Panc1 (cell line): ENCODE results near the gene DIPK1B. TPM values are rescaled to one million over a fixed set of nuclear protein-coding genes. Genes with fewer than 3 reads are reported as not detected.

Experiments
- ATAC-seq: fragments of 200-7000 bp; cut with Tn5 transposase; 2 replicates; pipeline ENCODE4 v1.9.1; 2020; ENCODE audit warnings: mild to moderate bottlenecking, moderate library complexity
- BruUV-seq: library from RNA; stranded (reverse); fragments of 400-500 nt; replicated peaks from 2 replicates; lab custom pipeline; 2021; lab: Mats Ljungman, UMichigan
- CTCF ChIA-PET: fragments of 300-600 bp; sonication (Branson Sonifier 250); formaldehyde crosslinking; loops from one replicate; lab custom pipeline; 2022; ENCODE audit warnings: antibody characterized with exemption; lab: Charles Lee
- POLR2A ChIA-PET: fragments of 300-600 bp; sonication (Branson Sonifier 250); formaldehyde crosslinking; loops from one replicate; lab custom pipeline; 2022; ENCODE audit warnings: antibody characterized with exemption; lab: Charles Lee
- DNase-seq: peaks from one replicate; pipeline ENCODE4 v3.0.0-alpha.2; 2010; ENCODE audit warnings: low read depth, low spot score
- H3K27ac ChIP-seq: 2 replicates; pipeline ENCODE4 v1.5.1; 2011; ENCODE audit warnings: mild to moderate bottlenecking, low read length, inconsistent platforms
- H3K27me3 ChIP-seq: fragments of 200-500 bp; sonication (Bioruptor generic); 2 replicates; pipeline ENCODE4 v1.6.0; 2014; ENCODE audit warnings: low read length, inconsistent platforms; ENCODE audit not compliant: control insufficient read depth, insufficient read depth
- H3K36me3 ChIP-seq: fragments of 200-500 bp; sonication (Bioruptor generic); 2 replicates; pipeline ENCODE4 v1.5.1; 2014; ENCODE audit warnings: inconsistent platforms, mild to moderate bottlenecking, low read length, moderate library complexity; ENCODE audit not compliant: control insufficient read depth, insufficient read depth
- H3K4me1 ChIP-seq: 2 replicates; pipeline ENCODE4 v1.5.1; 2011; ENCODE audit warnings: inconsistent platforms, mild to moderate bottlenecking, low read length, moderate library complexity; ENCODE audit not compliant: control insufficient read depth, insufficient read depth
- H3K4me3 ChIP-seq, 2 experiments: 2 replicates each; pipeline ENCODE4 v1.5.1; 2011 to 2012; ENCODE audit warnings: low read depth in 2 of 2, low read length in 2 of 2, mild to moderate bottlenecking in 2 of 2, inconsistent platforms in 1 of 2, moderate library complexity in 1 of 2
- H3K9me3 ChIP-seq: fragments of 200-500 bp; sonication (Bioruptor generic); 2 replicates; pipeline ENCODE4 v1.5.1; 2014; ENCODE audit warnings: low read depth, mild to moderate bottlenecking, inconsistent platforms, low read length, moderate library complexity; ENCODE audit not compliant: control insufficient read depth, insufficient read depth
- POLR2AphosphoS5 ChIP-seq: IDR thresholded peaks from 2 replicates; pipeline ENCODE4 v1.6.1; 2012; ENCODE audit warnings: mild to moderate bottlenecking, low read depth, low read length, moderate library complexity
- REST ChIP-seq, 2 experiments: IDR thresholded peaks; 2 replicates each; pipeline ENCODE4 v1.6.1; 2011 to 2012; ENCODE audit warnings: low read depth in 2 of 2, control low read depth in 1 of 2, low read length in 1 of 2, mild to moderate bottlenecking in 1 of 2, moderate library complexity in 1 of 2; ENCODE audit not compliant: insufficient read depth in 1 of 2
- SIN3A ChIP-seq: IDR thresholded peaks from 2 replicates; pipeline ENCODE4 v1.6.1; 2012; ENCODE audit warnings: low read depth, mild to moderate bottlenecking, low read length, moderate library complexity, borderline replicate concordance; ENCODE audit not compliant: insufficient read depth
- TCF7L2 ChIP-seq: IDR thresholded peaks from 2 replicates; pipeline ENCODE4 v1.6.1; 2011; ENCODE audit warnings: mild to moderate bottlenecking, low read depth, low read length, inconsistent platforms
- in situ Hi-C: cut with HindIII; loops from 2 replicates; pipeline ENCODE4 v1.10.0; 2016; ENCODE audit warnings: low sequenced_read_pairs, low pct_unique_long_range_greater_than_20kb
- intact Hi-C: fragments of 100-400 bp; cut with micrococcal nuclease; formaldehyde crosslinking; loops from one replicate; pipeline ENCODE4 v1.10.0; 2022; ENCODE audit not compliant: unreplicated experiment
- total RNA-seq: library from RNA; stranded (reverse); gene quantifications from one replicate; pipeline ENCODE4 v1.2.1, GENCODE V29; 2021; ENCODE audit not compliant: unreplicated experiment
- TF ChIP-seq, protein P1 (sequence below): fragments of 450-650 bp; IDR thresholded peaks from 2 replicates; pipeline ENCODE4 v1.5.1; 2017; ENCODE audit warnings: mild to moderate bottlenecking

The DIPK1B gene
- total RNA-seq, 1 experiment from 2014 or later = 10.6 TPM

DNA sequence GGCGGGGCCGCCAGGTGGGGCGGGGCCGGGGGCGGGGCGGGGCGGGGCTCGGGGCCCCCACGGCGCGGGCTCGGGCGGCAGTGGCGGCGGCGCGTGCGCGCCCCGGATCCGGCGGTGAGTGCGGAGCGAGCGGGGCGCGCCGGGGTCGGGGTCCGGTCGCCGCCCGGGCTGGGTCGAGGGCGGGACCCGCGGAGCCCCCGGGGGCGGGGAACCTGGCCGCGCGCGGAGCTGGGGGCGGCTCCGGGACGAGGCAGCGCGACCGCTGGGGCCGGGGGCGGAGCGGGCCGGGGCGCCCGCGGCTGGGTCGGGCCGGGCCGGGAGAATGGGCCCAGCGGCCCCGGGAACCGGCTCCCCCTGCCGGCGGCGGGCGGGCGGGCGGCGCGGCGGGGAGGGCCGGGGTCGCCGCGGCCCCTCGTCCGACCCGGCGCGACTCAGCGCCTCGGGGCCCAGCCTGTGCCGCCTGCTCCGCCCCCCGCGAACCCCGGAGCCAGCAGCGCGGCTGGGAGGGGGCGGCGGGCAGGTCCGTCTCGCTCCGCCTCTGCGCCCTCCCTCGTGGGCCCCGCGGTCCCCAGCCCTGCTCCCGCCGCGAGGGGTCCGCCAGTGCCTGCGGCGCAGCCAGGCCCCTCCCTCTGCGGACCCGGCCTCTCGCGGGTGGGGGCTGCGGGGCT is 46.5 kb upstream of the DIPK1B start:
- H3K4me3 ChIP-seq = peak overlapping the region; percentile 34 to 40
- intact Hi-C loops = no loop called here
- BruUV-seq = no TSS peak
- CTCF ChIA-PET = interaction anchor here (0.8 kb wide), 1 partner anchor 29 kb away, joined by 3 read pairs; no protein-coding TSS in a partner anchor
- H3K4me1 ChIP-seq = peaks cover 34% of the 10 kb centered on the region
- no peaks in the 10 kb centered on the region for H3K36me3 ChIP-seq
- no peaks in the 10 kb centered on the region for H3K9me3 ChIP-seq
- POLR2A ChIA-PET = no interaction called here
- DNase-seq (no peak), ATAC-seq (peak; percentile 37)
- H3K27ac ChIP-seq = no peak overlapping the region
- no peaks in the 10 kb centered on the region for H3K27me3 ChIP-seq
- TF ChIP-seq, protein P1, sequence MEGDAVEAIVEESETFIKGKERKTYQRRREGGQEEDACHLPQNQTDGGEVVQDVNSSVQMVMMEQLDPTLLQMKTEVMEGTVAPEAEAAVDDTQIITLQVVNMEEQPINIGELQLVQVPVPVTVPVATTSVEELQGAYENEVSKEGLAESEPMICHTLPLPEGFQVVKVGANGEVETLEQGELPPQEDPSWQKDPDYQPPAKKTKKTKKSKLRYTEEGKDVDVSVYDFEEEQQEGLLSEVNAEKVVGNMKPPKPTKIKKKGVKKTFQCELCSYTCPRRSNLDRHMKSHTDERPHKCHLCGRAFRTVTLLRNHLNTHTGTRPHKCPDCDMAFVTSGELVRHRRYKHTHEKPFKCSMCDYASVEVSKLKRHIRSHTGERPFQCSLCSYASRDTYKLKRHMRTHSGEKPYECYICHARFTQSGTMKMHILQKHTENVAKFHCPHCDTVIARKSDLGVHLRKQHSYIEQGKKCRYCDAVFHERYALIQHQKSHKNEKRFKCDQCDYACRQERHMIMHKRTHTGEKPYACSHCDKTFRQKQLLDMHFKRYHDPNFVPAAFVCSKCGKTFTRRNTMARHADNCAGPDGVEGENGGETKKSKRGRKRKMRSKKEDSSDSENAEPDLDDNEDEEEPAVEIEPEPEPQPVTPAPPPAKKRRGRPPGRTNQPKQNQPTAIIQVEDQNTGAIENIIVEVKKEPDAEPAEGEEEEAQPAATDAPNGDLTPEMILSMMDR = peak; percentile 37; the same call in 1 of the 2 replicates
- TF ChIP-seq POLR2AphosphoS5 = no peak
- in situ Hi-C loops = no loop called here

DNA sequence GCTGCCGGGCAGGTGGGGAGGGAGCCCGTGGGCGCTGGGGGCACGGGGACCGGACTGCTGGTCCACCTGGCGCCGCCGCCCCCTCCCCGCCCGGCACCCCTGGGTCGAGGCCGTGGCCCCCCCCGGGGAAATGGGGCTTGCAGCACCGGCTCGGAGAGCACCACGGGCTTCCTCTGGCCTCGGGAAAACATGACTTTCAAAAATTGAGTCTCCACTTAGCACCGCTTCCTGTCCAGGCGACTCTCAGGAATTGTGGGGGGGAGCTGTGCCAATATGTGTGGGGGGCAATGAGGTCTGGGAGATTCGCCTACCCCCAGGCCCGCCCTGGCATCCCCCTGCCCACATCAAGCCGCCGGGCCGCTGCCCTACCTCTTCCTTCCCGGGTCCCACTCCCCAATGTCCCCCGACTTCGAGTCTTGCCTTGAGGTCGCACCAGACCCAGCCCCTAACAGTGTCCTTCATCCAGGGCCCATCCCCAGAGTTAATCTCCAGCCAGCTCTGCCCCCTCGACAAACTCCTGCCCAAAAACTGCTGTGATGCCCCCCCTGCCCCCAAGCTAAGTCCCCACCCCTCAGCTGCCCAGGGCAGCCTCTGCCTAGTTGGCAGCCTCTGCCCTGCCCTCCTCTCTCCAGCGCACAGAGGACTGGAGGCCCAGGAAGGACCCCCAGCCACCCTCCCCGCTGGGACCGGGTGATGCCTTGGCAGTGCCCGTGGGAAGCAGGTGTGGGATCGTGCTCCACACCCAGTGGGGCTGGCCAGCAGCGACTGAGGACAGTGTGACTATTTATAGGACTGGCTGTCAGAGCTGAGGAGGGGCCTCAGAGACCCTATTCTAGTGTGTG is 45.8 kb upstream of the DIPK1B start:
- POLR2A ChIA-PET = interaction anchor here (0.6 kb wide), 1 partner anchor 247 kb away, joined by 3 read pairs; no protein-coding TSS in a partner anchor
- TF ChIP-seq TCF7L2 (no peak), POLR2AphosphoS5 (no peak), SIN3A (no peak), REST (IDR thresholded peaks at IDR 0.05; ENCODE audit: insufficient read depth in 1 of 2, low read depth in 2 of 2, low read length in 1 of 2) (no peak)
- TF ChIP-seq, protein P1 = no peak
- no peaks in the 10 kb centered on the region for H3K36me3 ChIP-seq
- intact Hi-C loops = no loop called here
- peak overlapping the region; percentile 34 to 38 for H3K4me3 ChIP-seq
- H3K27ac ChIP-seq = 0 out of 2 replicates have a peak overlapping the region, but pooled peaks have one; percentile 7
- ATAC-seq = no peak
- H3K9me3 ChIP-seq = no peaks in the 10 kb centered on the region
- in situ Hi-C loops = no loop called here
- no peaks in the 10 kb centered on the region for H3K27me3 ChIP-seq
- CTCF ChIA-PET = no interaction called here
- DNase-seq = no peak
- peaks cover 39% of the 10 kb centered on the region for H3K4me1 ChIP-seq
- BruUV-seq = no TSS peak
